ENCODE data around the gene CREB3L4.

CREB3L4 gene

DNA sequence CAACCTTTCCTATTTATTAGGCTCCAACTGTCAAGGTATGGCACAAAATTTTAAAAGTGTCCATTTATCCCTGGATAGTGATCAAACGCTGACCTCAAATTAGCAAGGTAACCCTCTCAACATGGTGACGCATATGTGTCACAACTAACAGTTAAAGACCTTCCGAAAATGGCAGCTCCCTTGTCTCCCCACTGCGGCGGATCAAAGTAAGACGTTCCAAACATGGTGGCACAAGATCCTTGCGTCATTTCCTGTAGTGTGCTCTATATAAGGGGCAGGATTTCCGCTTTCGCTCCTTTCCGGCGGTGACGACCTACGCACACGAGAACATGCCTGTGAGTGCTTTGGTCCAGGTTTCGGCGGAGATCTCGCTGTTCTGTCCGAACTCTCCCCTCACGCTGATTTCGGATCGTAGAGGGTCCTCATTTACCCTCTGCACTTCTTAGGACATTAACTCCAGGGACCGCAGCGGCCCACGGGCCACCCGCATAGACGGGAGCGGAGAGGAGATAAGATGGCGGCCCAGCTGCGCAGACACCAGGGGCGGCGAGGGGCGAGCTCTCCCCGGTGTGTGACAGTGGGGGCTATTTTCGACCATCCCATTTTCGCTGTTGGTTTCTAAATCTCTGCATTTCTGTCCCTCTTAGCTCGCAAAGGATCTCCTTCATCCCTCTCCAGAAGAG is 22.9 kb downstream of the CREB3L4 start, which contains the start of gene RPS27:
RPS27 (plus strand) TSS at position 295 of the 683 bp plus-strand sequence; CDS start at position 330, 35 bp downstream.
- TF ChIP-seq CSRNP3 (CRISPR knock-in tag; IDR thresholded peaks at IDR 0.05) = no peak
- TF ChIP-seq BACH2 (CRISPR knock-in tag; IDR thresholded peaks at IDR 0.05; ENCODE audit: borderline replicate concordance) = no peak
- no peak for TF ChIP-seq OSR1 (CRISPR knock-in tag; IDR thresholded peaks at IDR 0.05)
- TF ChIP-seq ZNF8 (CRISPR knock-in tag; IDR thresholded peaks at IDR 0.05) = no peak
- no peak for TF ChIP-seq ZNF70 (CRISPR knock-in tag; IDR thresholded peaks at IDR 0.05)
- no peak for TF ChIP-seq PPARA (CRISPR knock-in tag; IDR thresholded peaks at IDR 0.05; ENCODE audit: borderline replicate concordance)
- TF ChIP-seq ZNF565 (CRISPR knock-in tag; conservative IDR thresholded peaks at IDR 0.05; ENCODE audit: low read depth) = no peak
- no peak for TF ChIP-seq ARNTL (CRISPR knock-in tag; IDR thresholded peaks at IDR 0.05; ENCODE audit: borderline replicate concordance, low read depth)
- TF ChIP-seq, protein P1, sequence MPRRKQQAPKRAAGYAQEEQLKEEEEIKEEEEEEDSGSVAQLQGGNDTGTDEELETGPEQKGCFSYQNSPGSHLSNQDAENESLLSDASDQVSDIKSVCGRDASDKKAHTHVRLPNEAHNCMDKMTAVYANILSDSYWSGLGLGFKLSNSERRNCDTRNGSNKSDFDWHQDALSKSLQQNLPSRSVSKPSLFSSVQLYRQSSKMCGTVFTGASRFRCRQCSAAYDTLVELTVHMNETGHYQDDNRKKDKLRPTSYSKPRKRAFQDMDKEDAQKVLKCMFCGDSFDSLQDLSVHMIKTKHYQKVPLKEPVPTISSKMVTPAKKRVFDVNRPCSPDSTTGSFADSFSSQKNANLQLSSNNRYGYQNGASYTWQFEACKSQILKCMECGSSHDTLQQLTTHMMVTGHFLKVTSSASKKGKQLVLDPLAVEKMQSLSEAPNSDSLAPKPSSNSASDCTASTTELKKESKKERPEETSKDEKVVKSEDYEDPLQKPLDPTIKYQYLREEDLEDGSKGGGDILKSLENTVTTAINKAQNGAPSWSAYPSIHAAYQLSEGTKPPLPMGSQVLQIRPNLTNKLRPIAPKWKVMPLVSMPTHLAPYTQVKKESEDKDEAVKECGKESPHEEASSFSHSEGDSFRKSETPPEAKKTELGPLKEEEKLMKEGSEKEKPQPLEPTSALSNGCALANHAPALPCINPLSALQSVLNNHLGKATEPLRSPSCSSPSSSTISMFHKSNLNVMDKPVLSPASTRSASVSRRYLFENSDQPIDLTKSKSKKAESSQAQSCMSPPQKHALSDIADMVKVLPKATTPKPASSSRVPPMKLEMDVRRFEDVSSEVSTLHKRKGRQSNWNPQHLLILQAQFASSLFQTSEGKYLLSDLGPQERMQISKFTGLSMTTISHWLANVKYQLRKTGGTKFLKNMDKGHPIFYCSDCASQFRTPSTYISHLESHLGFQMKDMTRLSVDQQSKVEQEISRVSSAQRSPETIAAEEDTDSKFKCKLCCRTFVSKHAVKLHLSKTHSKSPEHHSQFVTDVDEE (CRISPR knock-in tag; IDR thresholded peaks at IDR 0.05) = no peak
- no peak for TF ChIP-seq CSDC2 (CRISPR knock-in tag; IDR thresholded peaks at IDR 0.05)
- no peak for TF ChIP-seq GLIS3 (CRISPR knock-in tag; IDR thresholded peaks at IDR 0.05)
- no peak for TF ChIP-seq TCF4 (CRISPR knock-in tag; IDR thresholded peaks at IDR 0.05; ENCODE audit: borderline replicate concordance)
- TF ChIP-seq, protein P2, sequence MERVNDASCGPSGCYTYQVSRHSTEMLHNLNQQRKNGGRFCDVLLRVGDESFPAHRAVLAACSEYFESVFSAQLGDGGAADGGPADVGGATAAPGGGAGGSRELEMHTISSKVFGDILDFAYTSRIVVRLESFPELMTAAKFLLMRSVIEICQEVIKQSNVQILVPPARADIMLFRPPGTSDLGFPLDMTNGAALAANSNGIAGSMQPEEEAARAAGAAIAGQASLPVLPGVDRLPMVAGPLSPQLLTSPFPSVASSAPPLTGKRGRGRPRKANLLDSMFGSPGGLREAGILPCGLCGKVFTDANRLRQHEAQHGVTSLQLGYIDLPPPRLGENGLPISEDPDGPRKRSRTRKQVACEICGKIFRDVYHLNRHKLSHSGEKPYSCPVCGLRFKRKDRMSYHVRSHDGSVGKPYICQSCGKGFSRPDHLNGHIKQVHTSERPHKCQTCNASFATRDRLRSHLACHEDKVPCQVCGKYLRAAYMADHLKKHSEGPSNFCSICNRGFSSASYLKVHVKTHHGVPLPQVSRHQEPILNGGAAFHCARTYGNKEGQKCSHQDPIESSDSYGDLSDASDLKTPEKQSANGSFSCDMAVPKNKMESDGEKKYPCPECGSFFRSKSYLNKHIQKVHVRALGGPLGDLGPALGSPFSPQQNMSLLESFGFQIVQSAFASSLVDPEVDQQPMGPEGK (CRISPR knock-in tag; IDR thresholded peaks at IDR 0.05; ENCODE audit: borderline replicate concordance) = peak; percentile 27; the same call in 1 of the 2 replicates
- TF ChIP-seq ISL1 (CRISPR knock-in tag; IDR thresholded peaks at IDR 0.05) = no peak
- peak; percentile 92 for TF ChIP-seq TOX (CRISPR knock-in tag; IDR thresholded peaks at IDR 0.05; ENCODE audit: borderline replicate concordance)
- no peak for TF ChIP-seq ZFP30 (CRISPR knock-in tag; IDR thresholded peaks at IDR 0.05)
- TF ChIP-seq ZC3H10 (CRISPR knock-in tag; IDR thresholded peaks at IDR 0.05) = peak; percentile 84
- TF ChIP-seq CREB5 (CRISPR knock-in tag; IDR thresholded peaks at IDR 0.05; ENCODE audit: low read depth) = no peak
- TF ChIP-seq ESRRG (CRISPR knock-in tag; IDR thresholded peaks at IDR 0.05) = no peak
- no peak for TF ChIP-seq SNAI2 (CRISPR knock-in tag; IDR thresholded peaks at IDR 0.05)
- peak; percentile 71; the same call in 1 of the 2 replicates for TF ChIP-seq RARB (CRISPR knock-in tag; IDR thresholded peaks at IDR 0.05)
- TF ChIP-seq, protein P3, sequence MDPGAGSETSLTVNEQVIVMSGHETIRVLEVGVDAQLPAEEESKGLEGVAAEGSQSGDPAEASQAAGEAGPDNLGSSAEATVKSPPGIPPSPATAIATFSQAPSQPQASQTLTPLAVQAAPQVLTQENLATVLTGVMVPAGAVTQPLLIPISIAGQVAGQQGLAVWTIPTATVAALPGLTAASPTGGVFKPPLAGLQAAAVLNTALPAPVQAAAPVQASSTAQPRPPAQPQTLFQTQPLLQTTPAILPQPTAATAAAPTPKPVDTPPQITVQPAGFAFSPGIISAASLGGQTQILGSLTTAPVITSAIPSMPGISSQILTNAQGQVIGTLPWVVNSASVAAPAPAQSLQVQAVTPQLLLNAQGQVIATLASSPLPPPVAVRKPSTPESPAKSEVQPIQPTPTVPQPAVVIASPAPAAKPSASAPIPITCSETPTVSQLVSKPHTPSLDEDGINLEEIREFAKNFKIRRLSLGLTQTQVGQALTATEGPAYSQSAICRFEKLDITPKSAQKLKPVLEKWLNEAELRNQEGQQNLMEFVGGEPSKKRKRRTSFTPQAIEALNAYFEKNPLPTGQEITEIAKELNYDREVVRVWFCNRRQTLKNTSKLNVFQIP (CRISPR knock-in tag; IDR thresholded peaks at IDR 0.05; ENCODE audit: borderline replicate concordance, low read depth) = peak; percentile 76; the same call in 1 of the 2 replicates
- no peak for TF ChIP-seq ZFP3 (CRISPR knock-in tag; IDR thresholded peaks at IDR 0.05)
- peak; percentile 49 for ATAC-seq

DNA sequence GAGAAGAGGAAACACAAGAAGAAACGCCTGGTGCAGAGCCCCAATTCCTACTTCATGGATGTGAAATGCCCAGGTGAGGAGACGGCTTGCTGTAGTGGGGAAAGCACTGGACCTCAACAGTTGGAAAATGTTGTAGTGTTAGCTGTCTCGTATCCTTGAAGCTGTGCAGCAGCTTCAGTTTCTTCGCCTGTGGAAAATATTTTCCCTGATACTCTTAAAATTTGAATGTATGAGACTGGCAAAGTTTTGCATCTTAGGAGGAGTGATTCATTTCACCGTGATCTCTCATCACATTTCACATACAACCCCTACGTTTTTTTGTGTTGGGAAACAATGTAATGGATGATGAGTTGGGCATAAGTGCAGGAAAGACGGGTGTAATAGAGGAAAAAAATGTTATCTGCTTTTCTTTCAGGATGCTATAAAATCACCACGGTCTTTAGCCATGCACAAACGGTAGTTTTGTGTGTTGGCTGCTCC is 23.5 kb downstream of the CREB3L4 start:
- no peak for ATAC-seq
- TF ChIP-seq CSDC2 (CRISPR knock-in tag; IDR thresholded peaks at IDR 0.05) (no peak), BACH2 (CRISPR knock-in tag; IDR thresholded peaks at IDR 0.05; ENCODE audit: borderline replicate concordance) (no peak), OSR1 (CRISPR knock-in tag; IDR thresholded peaks at IDR 0.05) (no peak), ISL1 (CRISPR knock-in tag; IDR thresholded peaks at IDR 0.05) (no peak), ZNF8 (CRISPR knock-in tag; IDR thresholded peaks at IDR 0.05) (no peak), ZFP30 (CRISPR knock-in tag; IDR thresholded peaks at IDR 0.05) (no peak), RARB (CRISPR knock-in tag; IDR thresholded peaks at IDR 0.05) (no peak), ARNTL (CRISPR knock-in tag; IDR thresholded peaks at IDR 0.05; ENCODE audit: borderline replicate concordance, low read depth) (no peak), CREB5 (CRISPR knock-in tag; IDR thresholded peaks at IDR 0.05; ENCODE audit: low read depth) (no peak), ZNF565 (CRISPR knock-in tag; conservative IDR thresholded peaks at IDR 0.05; ENCODE audit: low read depth) (no peak), TCF4 (CRISPR knock-in tag; IDR thresholded peaks at IDR 0.05; ENCODE audit: borderline replicate concordance) (no peak), GLIS3 (CRISPR knock-in tag; IDR thresholded peaks at IDR 0.05) (no peak), ESRRG (CRISPR knock-in tag; IDR thresholded peaks at IDR 0.05) (no peak), PPARA (CRISPR knock-in tag; IDR thresholded peaks at IDR 0.05; ENCODE audit: borderline replicate concordance) (no peak)
- TF ChIP-seq, protein P1 (CRISPR knock-in tag; IDR thresholded peaks at IDR 0.05) = no peak

All from SK-N-SH treated with all-trans-retinoic acid at 6 μM for 48 hours (cell line).